ENCODE data around the gene TINCR.
A peak's percentile ranks its signal among the peaks of the same experiment; 100 is the strongest.

TINCR gene

DNA sequence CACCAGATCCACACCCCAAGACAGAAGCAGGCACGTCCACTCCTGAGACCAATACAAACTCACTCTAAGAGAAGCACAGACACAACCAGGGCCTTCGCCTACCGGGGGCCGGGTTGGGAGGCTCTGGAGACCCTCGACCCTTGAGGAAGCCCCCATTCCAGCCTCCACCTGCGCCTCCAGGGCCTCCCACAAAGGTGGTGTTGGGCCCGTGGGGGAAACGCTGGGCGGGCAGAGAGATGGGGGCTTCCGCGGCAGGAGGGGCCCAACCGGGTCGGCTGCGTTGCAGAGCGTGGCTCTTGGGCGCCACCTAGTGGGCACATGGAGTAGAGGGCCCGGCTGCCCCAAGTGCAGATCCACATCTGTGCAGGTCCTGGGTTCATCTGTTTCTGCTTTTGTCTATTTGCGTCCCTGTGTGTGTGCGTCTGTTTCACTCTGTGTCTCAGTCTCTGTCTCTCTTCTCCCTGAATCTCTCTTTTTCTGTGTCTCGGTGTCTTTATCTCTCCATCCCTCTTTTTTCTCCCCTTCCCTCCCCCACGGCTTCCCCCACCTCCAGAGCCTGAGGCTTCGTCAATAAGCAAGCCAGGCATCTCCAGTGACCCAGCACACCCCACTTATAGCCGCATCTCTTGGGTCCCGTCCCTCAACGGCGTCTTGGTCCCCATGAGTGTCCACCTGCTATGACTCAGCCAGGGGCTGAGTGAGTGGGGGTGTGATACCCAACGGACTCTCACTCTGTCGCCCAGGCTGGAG is 10.5 kb upstream of the TINCR start:
- Histone ChIP-seq H3K27ac (ENCODE audit: low read depth, low read length) (no peak overlapping the region), H2AFZ (ENCODE audit: low read depth, low read length, severe bottlenecking) (no peak overlapping the region), H3K79me2 (ENCODE audit: insufficient read depth, low read length) (no peaks in the 10 kb centered on the region), H4K20me1 (ENCODE audit: low read depth, low read length) (no peaks in the 10 kb centered on the region), H3K36me3 (ENCODE audit: low read length) (no peaks in the 10 kb centered on the region), H3K27me3 (ENCODE audit: low read length) (no peaks in the 10 kb centered on the region), H3K9ac (ENCODE audit: low read length) (no peak overlapping the region), H3K9me3 (ENCODE audit: insufficient read depth, low read length) (no peaks in the 10 kb centered on the region), H3F3A (ENCODE audit: insufficient read depth) (no peaks in the 10 kb centered on the region), H3K4me2 (ENCODE audit: low read depth, low read length, poor library complexity, severe bottlenecking) (no peak overlapping the region), H3K4me3 (ENCODE audit: insufficient read depth, low read length, poor library complexity, severe bottlenecking) (no peak overlapping the region), H3K9me2 (replicated peaks; ENCODE audit: insufficient read depth, low read length) (no peaks in the 10 kb centered on the region)
- TF ChIP-seq EZH2phosphoT487 (conservative IDR thresholded peaks at IDR 0.05; ENCODE audit: low read length) (no peak), CTCF (IDR thresholded peaks at IDR 0.05; ENCODE audit: insufficient read depth, low read length, poor library complexity, severe bottlenecking) (peak; percentile 38)

- Histone ChIP-seq H4K20me1 (ENCODE audit: low read depth, low read length) (no peaks in the 10 kb centered on the region), H3K79me2 (ENCODE audit: insufficient read depth, low read length) (no peaks in the 10 kb centered on the region), H3K9me3 (ENCODE audit: insufficient read depth, low read length) (no peaks in the 10 kb centered on the region), H3K27ac (ENCODE audit: low read depth, low read length) (no peak overlapping the region), H3K27me3 (ENCODE audit: low read length) (no peaks in the 10 kb centered on the region), H3K4me2 (ENCODE audit: low read depth, low read length, poor library complexity, severe bottlenecking) (no peak overlapping the region), H3K4me3 (ENCODE audit: insufficient read depth, low read length, poor library complexity, severe bottlenecking) (no peak overlapping the region), H3K36me3 (ENCODE audit: low read length) (no peaks in the 10 kb centered on the region), H2AFZ (ENCODE audit: low read depth, low read length, severe bottlenecking) (no peak overlapping the region), H3F3A (ENCODE audit: insufficient read depth) (no peaks in the 10 kb centered on the region), H3K9ac (ENCODE audit: low read length) (no peak overlapping the region), H3K9me2 (replicated peaks; ENCODE audit: insufficient read depth, low read length) (no peaks in the 10 kb centered on the region)
- no peak for TF ChIP-seq CTCF (IDR thresholded peaks at IDR 0.05; ENCODE audit: insufficient read depth, low read length, poor library complexity, severe bottlenecking)
- no peak for TF ChIP-seq EZH2phosphoT487 (conservative IDR thresholded peaks at IDR 0.05; ENCODE audit: low read length)
Measured at GRCh38 chr19:5575590-5575989, 7.8 kb upstream of the TINCR start.

- H3K36me3 ChIP-seq (ENCODE audit: low read length): no peaks in the 10 kb centered on the region
- no peaks in the 10 kb centered on the region for H3K9me2 ChIP-seq (replicated peaks; ENCODE audit: insufficient read depth, low read length)
- TF ChIP-seq EZH2phosphoT487 (conservative IDR thresholded peaks at IDR 0.05; ENCODE audit: low read length): no peak
- TF ChIP-seq CTCF (IDR thresholded peaks at IDR 0.05; ENCODE audit: insufficient read depth, low read length, poor library complexity, severe bottlenecking): no peak
- H3K9me3 ChIP-seq (ENCODE audit: insufficient read depth, low read length): no peaks in the 10 kb centered on the region
- no peaks in the 10 kb centered on the region for H3K27me3 ChIP-seq (ENCODE audit: low read length)
- H3K79me2 ChIP-seq (ENCODE audit: insufficient read depth, low read length): no peaks in the 10 kb centered on the region
- H3F3A ChIP-seq (ENCODE audit: insufficient read depth): no peaks in the 10 kb centered on the region
- H3K9ac ChIP-seq (ENCODE audit: low read length): no peak overlapping the region
- H2AFZ ChIP-seq (ENCODE audit: low read depth, low read length, severe bottlenecking): no peak overlapping the region
- H3K4me3 ChIP-seq (ENCODE audit: insufficient read depth, low read length, poor library complexity, severe bottlenecking): no peak overlapping the region
- no peak overlapping the region for H3K27ac ChIP-seq (ENCODE audit: low read depth, low read length)
- H4K20me1 ChIP-seq (ENCODE audit: low read depth, low read length): no peaks in the 10 kb centered on the region
- no peak overlapping the region for H3K4me2 ChIP-seq (ENCODE audit: low read depth, low read length, poor library complexity, severe bottlenecking)
Measured at GRCh38 chr19:5572556-5573286, 5.0 kb upstream of the TINCR start.

Measured in SU-DHL-6 (cell line).